ENCODE data around the gene SETDB1.
"Not testable (repeated sequence)": the region's sequence is repeated elsewhere in the genome, so short reads cannot be mapped to it uniquely, and the experiment has no call there.

SETDB1 gene

DNA sequence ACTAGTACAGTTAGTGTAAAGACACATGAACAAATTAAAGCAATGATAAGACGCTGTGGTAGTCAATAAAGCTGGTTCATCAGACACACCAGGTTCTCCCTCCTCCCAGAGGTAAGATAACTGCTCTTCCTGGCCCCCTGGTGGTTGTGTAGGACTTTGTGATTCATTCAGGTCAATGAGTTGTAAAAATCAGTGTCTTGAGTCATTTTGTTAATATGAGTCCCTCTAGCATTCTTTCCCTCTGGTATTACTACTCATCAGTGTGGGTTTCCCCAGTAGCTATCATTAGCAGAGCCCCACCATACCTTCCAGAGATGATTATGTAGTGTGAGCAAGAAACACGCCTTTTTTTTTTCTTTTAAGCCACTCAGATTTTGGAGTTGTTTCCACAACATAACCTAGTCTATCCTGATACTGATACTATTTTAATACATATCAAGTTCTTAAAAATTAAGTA lies 3.6 kb upstream of the SETDB1 start:
- Histone ChIP-seq H3K27me3 (ENCODE audit: insufficient read depth, low read depth) (no peaks in the 10 kb centered on the region), H4K20me1 (ENCODE audit: insufficient read depth) (no peaks in the 10 kb centered on the region), H3K4me3 (IDR thresholded peaks at IDR 0.05; ENCODE audit: insufficient read depth, low read depth, low read length) (no peak overlapping the region), H3K9ac (no peak overlapping the region), H3K4me2 (peak overlapping the region; percentile 26), H3K36me3 (ENCODE audit: insufficient read depth) (no peaks in the 10 kb centered on the region), H3K4me1 (ENCODE audit: low read depth, poor library complexity, severe bottlenecking) (peaks cover 26% of the 10 kb centered on the region), H3K27ac (0 out of 2 replicates have a peak overlapping the region, but pooled peaks have one; percentile 0), H2AFZ (ENCODE audit: low read depth) (peak overlapping the region; percentile 44), H3K79me2 (ENCODE audit: insufficient read depth, low read depth) (peaks cover 10% of the 10 kb centered on the region; the same call in 1 of the 2 replicates)
- TF ChIP-seq, protein P1, sequence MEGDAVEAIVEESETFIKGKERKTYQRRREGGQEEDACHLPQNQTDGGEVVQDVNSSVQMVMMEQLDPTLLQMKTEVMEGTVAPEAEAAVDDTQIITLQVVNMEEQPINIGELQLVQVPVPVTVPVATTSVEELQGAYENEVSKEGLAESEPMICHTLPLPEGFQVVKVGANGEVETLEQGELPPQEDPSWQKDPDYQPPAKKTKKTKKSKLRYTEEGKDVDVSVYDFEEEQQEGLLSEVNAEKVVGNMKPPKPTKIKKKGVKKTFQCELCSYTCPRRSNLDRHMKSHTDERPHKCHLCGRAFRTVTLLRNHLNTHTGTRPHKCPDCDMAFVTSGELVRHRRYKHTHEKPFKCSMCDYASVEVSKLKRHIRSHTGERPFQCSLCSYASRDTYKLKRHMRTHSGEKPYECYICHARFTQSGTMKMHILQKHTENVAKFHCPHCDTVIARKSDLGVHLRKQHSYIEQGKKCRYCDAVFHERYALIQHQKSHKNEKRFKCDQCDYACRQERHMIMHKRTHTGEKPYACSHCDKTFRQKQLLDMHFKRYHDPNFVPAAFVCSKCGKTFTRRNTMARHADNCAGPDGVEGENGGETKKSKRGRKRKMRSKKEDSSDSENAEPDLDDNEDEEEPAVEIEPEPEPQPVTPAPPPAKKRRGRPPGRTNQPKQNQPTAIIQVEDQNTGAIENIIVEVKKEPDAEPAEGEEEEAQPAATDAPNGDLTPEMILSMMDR (conservative IDR thresholded peaks at IDR 0.05; ENCODE audit: low read depth, low read length): peak; percentile 100

DNA sequence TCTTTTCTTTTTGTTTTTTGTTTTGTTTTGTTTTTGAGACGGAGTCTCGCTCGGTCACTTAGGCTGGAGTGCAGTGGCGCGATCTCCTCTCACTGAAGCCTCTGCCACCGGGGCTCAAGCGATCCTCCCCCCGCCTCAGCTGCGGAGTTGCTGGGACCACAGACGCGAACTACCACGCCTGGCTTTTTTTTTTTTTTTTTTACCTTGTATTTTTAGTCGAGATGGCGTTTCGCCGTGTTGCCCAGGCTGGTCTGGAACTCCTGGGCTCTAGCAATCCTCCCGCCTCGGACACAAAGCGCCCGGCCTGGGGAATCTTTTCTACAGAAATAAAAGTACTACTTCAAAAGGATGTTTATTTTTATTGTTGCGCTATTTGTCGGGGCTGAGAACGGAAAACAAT lies 1.1 kb upstream of the SETDB1 start:
- no peak overlapping the region for H3K27ac ChIP-seq
- no peak overlapping the region for H3K4me2 ChIP-seq
- no peak overlapping the region for H3K9ac ChIP-seq

DNA sequence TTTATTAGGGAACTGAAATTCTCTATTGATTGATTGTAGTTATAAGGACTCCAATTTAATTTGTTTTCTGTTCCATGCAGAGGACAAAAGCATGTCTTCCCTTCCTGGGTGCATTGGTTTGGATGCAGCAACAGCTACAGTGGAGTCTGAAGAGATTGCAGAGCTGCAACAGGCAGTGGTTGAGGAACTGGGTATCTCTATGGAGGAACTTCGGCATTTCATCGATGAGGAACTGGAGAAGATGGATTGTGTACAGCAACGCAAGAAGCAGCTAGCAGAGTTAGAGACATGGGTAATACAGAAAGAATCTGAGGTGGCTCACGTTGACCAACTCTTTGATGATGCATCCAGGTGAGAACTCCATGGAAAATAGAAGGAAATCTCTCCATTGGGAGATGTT lies 1.5 kb downstream of the SETDB1 start:
- peaks cover 14% of the 10 kb centered on the region; the same call in 1 of the 2 replicates for H3K79me2 ChIP-seq (ENCODE audit: insufficient read depth, low read depth)
- no peak overlapping the region for H2AFZ ChIP-seq (ENCODE audit: low read depth)
- peak overlapping the region; percentile 73; the same call in 1 of the 2 replicates for H3K4me2 ChIP-seq
- no peak overlapping the region for H3K27ac ChIP-seq
- H4K20me1 ChIP-seq (ENCODE audit: insufficient read depth): no peaks in the 10 kb centered on the region
- H3K36me3 ChIP-seq (ENCODE audit: insufficient read depth): peaks cover 27% of the 10 kb centered on the region; the same call in 1 of the 2 replicates
- TF ChIP-seq, protein P1 (conservative IDR thresholded peaks at IDR 0.05; ENCODE audit: low read depth, low read length): no peak
- H3K4me3 ChIP-seq (IDR thresholded peaks at IDR 0.05; ENCODE audit: insufficient read depth, low read depth, low read length): no peak overlapping the region
- no peak overlapping the region for H3K9ac ChIP-seq
- H3K27me3 ChIP-seq (ENCODE audit: insufficient read depth, low read depth): no peaks in the 10 kb centered on the region
- peaks cover 19% of the 10 kb centered on the region for H3K4me1 ChIP-seq (ENCODE audit: low read depth, poor library complexity, severe bottlenecking)

More for the DNA sequence above, 1.1 kb upstream of the SETDB1 start:
- Histone ChIP-seq H3K4me3 (IDR thresholded peaks at IDR 0.05; ENCODE audit: insufficient read depth, low read depth, low read length) (no peak overlapping the region), H3K4me1 (ENCODE audit: low read depth, poor library complexity, severe bottlenecking) (peaks cover 28% of the 10 kb centered on the region), H3K36me3 (ENCODE audit: insufficient read depth) (peaks cover 14% of the 10 kb centered on the region; the same call in 1 of the 2 replicates), H4K20me1 (ENCODE audit: insufficient read depth) (no peaks in the 10 kb centered on the region), H3K27me3 (ENCODE audit: insufficient read depth, low read depth) (no peaks in the 10 kb centered on the region), H2AFZ (ENCODE audit: low read depth) (peak overlapping the region; percentile 81; the same call in 1 of the 2 replicates), H3K79me2 (ENCODE audit: insufficient read depth, low read depth) (peaks cover 14% of the 10 kb centered on the region; the same call in 1 of the 2 replicates)
- TF ChIP-seq, protein P1 (conservative IDR thresholded peaks at IDR 0.05; ENCODE audit: low read depth, low read length): no peak

DNA sequence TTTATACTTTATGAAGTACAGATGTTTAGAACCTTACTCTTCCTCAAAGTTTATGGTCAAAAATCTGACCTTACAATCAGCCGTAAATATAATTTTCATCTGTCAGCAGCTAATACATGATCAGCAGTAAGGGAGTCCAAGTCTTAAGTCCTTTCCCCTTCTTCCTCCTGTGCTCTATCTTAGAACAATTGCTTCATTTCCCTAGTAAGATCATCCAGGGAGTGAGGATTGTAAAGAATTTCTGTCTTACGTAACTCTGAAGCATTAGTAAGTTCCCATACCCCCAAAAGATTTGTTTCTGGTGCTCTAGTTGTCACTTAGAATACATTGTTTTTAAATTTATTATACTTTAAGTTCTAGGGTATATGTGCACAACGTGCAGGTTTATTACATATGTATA lies 2.1 kb downstream of the SETDB1 start:
- no peak overlapping the region for H3K4me2 ChIP-seq

DNA sequence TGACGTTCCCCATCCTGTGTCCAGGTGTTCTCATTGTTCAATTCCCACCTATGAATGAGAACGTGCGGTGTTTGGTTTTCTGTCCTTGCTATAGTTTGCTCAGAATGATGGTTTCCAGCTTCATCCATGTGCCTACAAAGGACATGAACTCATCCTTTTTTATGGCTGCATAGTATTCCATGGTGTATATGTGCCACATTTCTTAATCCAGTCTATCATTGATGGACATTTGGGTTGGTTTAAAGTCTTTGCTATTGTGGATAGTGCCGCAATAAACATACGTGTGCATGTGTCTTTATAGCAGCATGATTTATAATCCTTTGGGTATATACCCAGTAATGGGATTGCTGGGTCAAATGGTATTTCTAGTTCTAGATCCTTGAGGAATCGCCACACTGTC lies 2.6 kb downstream of the SETDB1 start:
- H3K79me2 ChIP-seq (ENCODE audit: insufficient read depth, low read depth): peaks cover 14% of the 10 kb centered on the region; the same call in 1 of the 2 replicates
- peaks cover 14% of the 10 kb centered on the region for H3K4me1 ChIP-seq (ENCODE audit: low read depth, poor library complexity, severe bottlenecking)
- not testable (repeated sequence) for H3K9ac ChIP-seq; H3K4me2 ChIP-seq; H2AFZ ChIP-seq (ENCODE audit: low read depth); H3K27ac ChIP-seq; H3K27me3 ChIP-seq (ENCODE audit: insufficient read depth, low read depth); H3K4me3 ChIP-seq (IDR thresholded peaks at IDR 0.05; ENCODE audit: insufficient read depth, low read depth, low read length); H4K20me1 ChIP-seq (ENCODE audit: insufficient read depth)
- peaks cover 30% of the 10 kb centered on the region; the same call in 1 of the 2 replicates for H3K36me3 ChIP-seq (ENCODE audit: insufficient read depth)

More for the DNA sequence above, 2.1 kb downstream of the SETDB1 start:
- Histone ChIP-seq H3K27me3 (ENCODE audit: insufficient read depth, low read depth) (no peaks in the 10 kb centered on the region), H3K4me1 (ENCODE audit: low read depth, poor library complexity, severe bottlenecking) (peaks cover 14% of the 10 kb centered on the region), H4K20me1 (ENCODE audit: insufficient read depth) (no peaks in the 10 kb centered on the region), H3K27ac (no peak overlapping the region), H3K36me3 (ENCODE audit: insufficient read depth) (peaks cover 30% of the 10 kb centered on the region; the same call in 1 of the 2 replicates), H2AFZ (ENCODE audit: low read depth) (no peak overlapping the region), H3K4me3 (IDR thresholded peaks at IDR 0.05; ENCODE audit: insufficient read depth, low read depth, low read length) (no peak overlapping the region), H3K9ac (no peak overlapping the region), H3K79me2 (ENCODE audit: insufficient read depth, low read depth) (peaks cover 14% of the 10 kb centered on the region; the same call in 1 of the 2 replicates)
- TF ChIP-seq, protein P1 (conservative IDR thresholded peaks at IDR 0.05; ENCODE audit: low read depth, low read length): no peak

All from KMS-11 (cell line).